Dermis microvascular lymphatic vessel endothelial cell (primary cell): ENCODE results near the gene ALG1. TPM values are rescaled to one million over a fixed set of nuclear protein-coding genes. Genes with fewer than 3 reads are reported as not detected.
"Not testable (repeated sequence)": the region's sequence is repeated elsewhere in the genome, so short reads cannot be mapped to it uniquely, and the experiment has no call there.

ENCODE experiments used
- DNase-seq, 2 donors: peaks; one replicate each; pipeline versions ENCODE4 v3.0.0 to v3.0.0-alpha.2; 2010; ENCODE audit warnings: low read depth in 2 of 2
- total RNA-seq: library from RNA; depleted of rRNA; stranded (reverse); fragments of >200 nt; gene quantifications from 2 replicates; pipeline ENCODE4 v1.2.1, GENCODE V29; 2014

The ALG1 gene
- total RNA-seq, 1 donor from 2014 or later: 24.8 TPM

GRCh38 chr16:5073279-5073629, 1.6 kb downstream of the ALG1 start:
- no peak for DNase-seq

GRCh38 chr16:5073771-5074170, 2.1 kb downstream of the ALG1 start:
- DNase-seq: not testable (repeated sequence)

- no peak for DNase-seq
Observed at GRCh38 chr16:5075637-5076036, 4.0 kb downstream of the ALG1 start.

- DNase-seq: no peak
Observed at GRCh38 chr16:5077304-5077703, 5.7 kb downstream of the ALG1 start.

- no peak for DNase-seq
Observed at GRCh38 chr16:5078626-5079025, 7.0 kb downstream of the ALG1 start.

GRCh38 chr16:5080461-5080860, 8.8 kb downstream of the ALG1 start:
- not testable (repeated sequence) for DNase-seq

- DNase-seq: not testable (repeated sequence)
Observed at GRCh38 chr16:5080996-5081395, 9.4 kb downstream of the ALG1 start.

- DNase-seq: not testable (repeated sequence)
Observed at GRCh38 chr16:5083646-5084045, 12.0 kb downstream of the ALG1 start.

GRCh38 chr16:5084099-5084731, 12.6 kb downstream of the ALG1 start:
- not testable (repeated sequence) for DNase-seq

GRCh38 chr16:5084802-5085201, 13.2 kb downstream of the ALG1 start:
- peak; percentile 21 to 63 for DNase-seq

GRCh38 chr16:5085716-5086115, 14.1 kb downstream of the ALG1 start:
- DNase-seq: not testable (repeated sequence)

- DNase-seq: not testable (repeated sequence)
Observed at GRCh38 chr16:5088086-5088790, 16.6 kb downstream of the ALG1 start.

GRCh38 chr16:5088936-5089335, 17.3 kb downstream of the ALG1 start:
- not testable (repeated sequence) for DNase-seq

- DNase-seq: not testable (repeated sequence)
Observed at GRCh38 chr16:5089911-5090555, 18.4 kb downstream of the ALG1 start.

GRCh38 chr16:5090592-5090991, 18.9 kb downstream of the ALG1 start:
- DNase-seq: not testable (repeated sequence)

GRCh38 chr16:5093081-5093480, 21.4 kb downstream of the ALG1 start:
- not testable (repeated sequence) for DNase-seq

- DNase-seq: not testable (repeated sequence)
Observed at GRCh38 chr16:5093746-5094145, 22.1 kb downstream of the ALG1 start.

GRCh38 chr16:5095145-5095830, 23.6 kb downstream of the ALG1 start:
- not testable (repeated sequence) for DNase-seq

GRCh38 chr16:5096437-5097060, 24.9 kb downstream of the ALG1 start:
- DNase-seq: not testable (repeated sequence)

GRCh38 chr16:5097061-5097469, 25.4 kb downstream of the ALG1 start:
- DNase-seq: peak in 1 of 2 donors; percentile 18

GRCh38 chr16:5097470-5098220, 26.0 kb downstream of the ALG1 start, which contains the start of gene EEF2KMT:
TSS of gene EEF2KMT (minus strand) at chr16:5097795. CDS start at chr16:5097739, 56 bp downstream.
- peak; percentile 96 to 100 for DNase-seq
